Measurements from ENCODE around the gene PTTG1IP2. TPM values are rescaled to one million over a fixed set of nuclear protein-coding genes. Genes with fewer than 3 reads are reported as not detected.
A peak's percentile ranks its signal among the peaks of the same experiment; 100 is the strongest.

Gene PTTG1IP2
- total RNA-seq (not detected), total RNA-seq (0 reads per million in 2 donors)

GRCh38 chr7:90469554-90469953 lies at the start of gene PTTG1IP2:
Gene PTTG1IP2, plus strand, starts transcription at chr7:90469639. Its CDS starts 148 bp downstream, at chr7:90469787.
- H3K4me1 Mint-ChIP-seq, result no peaks in the 10 kb centered on the region
- H3K4me3 Mint-ChIP-seq, result no peak within 1 kb of the TSS
- H3K36me3 Mint-ChIP-seq (ENCODE audit: low read depth), result no peaks in the 10 kb centered on the region
- no peak for ATAC-seq
- H3K27ac Mint-ChIP-seq, result no peak within 1 kb of the TSS
- H3K9me3 ChIP-seq (ENCODE audit: control insufficient read depth, low read length, poor library complexity, severe bottlenecking), result no peaks in the 10 kb centered on the region
- peaks cover 19% of the 10 kb centered on the region for H3K27me3 Mint-ChIP-seq
- DNase-seq, result no peak

GRCh38 chr7:90421651-90422050 lies 47.8 kb upstream of the PTTG1IP2 start:
- H3K4me1 Mint-ChIP-seq, result peaks cover 7% of the 10 kb centered on the region
- ATAC-seq (no peak), DNase-seq (no peak)
- H3K36me3 Mint-ChIP-seq (ENCODE audit: low read depth), result no peaks in the 10 kb centered on the region
- no peak overlapping the region for H3K27ac Mint-ChIP-seq
- H3K27me3 Mint-ChIP-seq, result no peaks in the 10 kb centered on the region
- H3K9me3 ChIP-seq (ENCODE audit: control insufficient read depth, low read length, poor library complexity, severe bottlenecking), result no peaks in the 10 kb centered on the region
- no peak overlapping the region for H3K4me3 Mint-ChIP-seq

- no peaks in the 10 kb centered on the region for H3K9me3 ChIP-seq (ENCODE audit: control insufficient read depth, low read length, poor library complexity, severe bottlenecking)
- ATAC-seq, result no peak
- Mint-ChIP-seq H3K4me1 (peaks cover 7% of the 10 kb centered on the region), H3K36me3 (ENCODE audit: low read depth) (no peaks in the 10 kb centered on the region), H3K4me3 (no peak overlapping the region), H3K27ac (peak overlapping the region; percentile 49), H3K27me3 (peaks cover under 1% of the 10 kb centered on the region)
- no peak for DNase-seq
Measured at GRCh38 chr7:90424720-90425119, 44.7 kb upstream of the PTTG1IP2 start.

- Mint-ChIP-seq H3K4me1 (peaks cover 7% of the 10 kb centered on the region), H3K27ac (peak overlapping the region; percentile 49), H3K4me3 (no peak overlapping the region), H3K36me3 (ENCODE audit: low read depth) (no peaks in the 10 kb centered on the region), H3K27me3 (peaks cover 7% of the 10 kb centered on the region)
- DNase-seq (no peak), ATAC-seq (no peak)
- H3K9me3 ChIP-seq (ENCODE audit: control insufficient read depth, low read length, poor library complexity, severe bottlenecking), result no peaks in the 10 kb centered on the region
Measured at GRCh38 chr7:90425376-90425775, 44.1 kb upstream of the PTTG1IP2 start.

- H3K4me3 Mint-ChIP-seq, result no peak overlapping the region
- no peaks in the 10 kb centered on the region for H3K4me1 Mint-ChIP-seq
- DNase-seq, result no peak
- H3K9me3 ChIP-seq (ENCODE audit: control insufficient read depth, low read length, poor library complexity, severe bottlenecking), result no peaks in the 10 kb centered on the region
- H3K27ac Mint-ChIP-seq, result peak overlapping the region; percentile 24
- peaks cover 38% of the 10 kb centered on the region for H3K27me3 Mint-ChIP-seq
- H3K36me3 Mint-ChIP-seq (ENCODE audit: low read depth), result no peaks in the 10 kb centered on the region
- ATAC-seq, result no peak
Measured at GRCh38 chr7:90430614-90431460, 38.6 kb upstream of the PTTG1IP2 start.

GRCh38 chr7:90432752-90433151 lies 36.7 kb upstream of the PTTG1IP2 start:
- Mint-ChIP-seq H3K27ac (no peak overlapping the region), H3K36me3 (ENCODE audit: low read depth) (no peaks in the 10 kb centered on the region), H3K4me1 (no peaks in the 10 kb centered on the region), H3K27me3 (peaks cover 38% of the 10 kb centered on the region), H3K4me3 (no peak overlapping the region)
- ATAC-seq (no peak), DNase-seq (no peak)
- H3K9me3 ChIP-seq (ENCODE audit: control insufficient read depth, low read length, poor library complexity, severe bottlenecking), result no peaks in the 10 kb centered on the region

- DNase-seq, result no peak
- no peaks in the 10 kb centered on the region for H3K9me3 ChIP-seq (ENCODE audit: control insufficient read depth, low read length, poor library complexity, severe bottlenecking)
- H3K36me3 Mint-ChIP-seq (ENCODE audit: low read depth), result no peaks in the 10 kb centered on the region
- ATAC-seq, result no peak
- H3K27ac Mint-ChIP-seq, result no peak overlapping the region
- H3K27me3 Mint-ChIP-seq, result peaks cover 38% of the 10 kb centered on the region
- H3K4me1 Mint-ChIP-seq, result no peaks in the 10 kb centered on the region
- no peak overlapping the region for H3K4me3 Mint-ChIP-seq
Measured at GRCh38 chr7:90433221-90433620, 36.2 kb upstream of the PTTG1IP2 start.

- Mint-ChIP-seq H3K27ac (no peak overlapping the region), H3K4me1 (peaks cover 4% of the 10 kb centered on the region), H3K4me3 (no peak overlapping the region), H3K27me3 (peaks cover 14% of the 10 kb centered on the region), H3K36me3 (ENCODE audit: low read depth) (no peaks in the 10 kb centered on the region)
- ATAC-seq (no peak), DNase-seq (no peak)
- H3K9me3 ChIP-seq (ENCODE audit: control insufficient read depth, low read length, poor library complexity, severe bottlenecking), result no peaks in the 10 kb centered on the region
Measured at GRCh38 chr7:90445633-90446032, 23.8 kb upstream of the PTTG1IP2 start.

- peaks cover 4% of the 10 kb centered on the region for H3K4me1 Mint-ChIP-seq
- no peak overlapping the region for H3K4me3 Mint-ChIP-seq
- no peak overlapping the region for H3K27ac Mint-ChIP-seq
- H3K36me3 Mint-ChIP-seq (ENCODE audit: low read depth), result no peaks in the 10 kb centered on the region
- no peak for ATAC-seq
- DNase-seq, result no peak
- H3K27me3 Mint-ChIP-seq, result peaks cover 18% of the 10 kb centered on the region
- no peaks in the 10 kb centered on the region for H3K9me3 ChIP-seq (ENCODE audit: control insufficient read depth, low read length, poor library complexity, severe bottlenecking)
Measured at GRCh38 chr7:90446137-90446899, 23.1 kb upstream of the PTTG1IP2 start.

GRCh38 chr7:90453259-90453891 lies 16.1 kb upstream of the PTTG1IP2 start:
- H3K27ac Mint-ChIP-seq, result no peak overlapping the region
- peaks cover 34% of the 10 kb centered on the region for H3K27me3 Mint-ChIP-seq
- no peaks in the 10 kb centered on the region for H3K9me3 ChIP-seq (ENCODE audit: control insufficient read depth, low read length, poor library complexity, severe bottlenecking)
- no peak overlapping the region for H3K4me3 Mint-ChIP-seq
- peaks cover 5% of the 10 kb centered on the region for H3K36me3 Mint-ChIP-seq (ENCODE audit: low read depth)
- ATAC-seq (no peak), DNase-seq (no peak)
- H3K4me1 Mint-ChIP-seq, result peaks cover 11% of the 10 kb centered on the region

- H3K27ac Mint-ChIP-seq, result no peak overlapping the region
- H3K27me3 Mint-ChIP-seq, result peaks cover 34% of the 10 kb centered on the region
- peaks cover 5% of the 10 kb centered on the region for H3K36me3 Mint-ChIP-seq (ENCODE audit: low read depth)
- H3K4me1 Mint-ChIP-seq, result peaks cover 11% of the 10 kb centered on the region
- no peak for DNase-seq
- no peaks in the 10 kb centered on the region for H3K9me3 ChIP-seq (ENCODE audit: control insufficient read depth, low read length, poor library complexity, severe bottlenecking)
- ATAC-seq, result no peak
- H3K4me3 Mint-ChIP-seq, result no peak overlapping the region
Measured at GRCh38 chr7:90453931-90454330, 15.5 kb upstream of the PTTG1IP2 start.

GRCh38 chr7:90455163-90456030 lies 14.0 kb upstream of the PTTG1IP2 start:
- DNase-seq (no peak), ATAC-seq (peak; percentile 71)
- peaks cover 11% of the 10 kb centered on the region for H3K4me1 Mint-ChIP-seq
- H3K4me3 Mint-ChIP-seq, result peak overlapping the region; percentile 79
- H3K36me3 Mint-ChIP-seq (ENCODE audit: low read depth), result peaks cover 5% of the 10 kb centered on the region
- no peaks in the 10 kb centered on the region for H3K9me3 ChIP-seq (ENCODE audit: control insufficient read depth, low read length, poor library complexity, severe bottlenecking)
- no peak overlapping the region for H3K27ac Mint-ChIP-seq
- H3K27me3 Mint-ChIP-seq, result peaks cover 34% of the 10 kb centered on the region
